ENCODE data around the gene TRIM56.
A peak's percentile ranks its signal among the peaks of the same experiment; 100 is the strongest.
"Not testable (repeated sequence)": the region's sequence is repeated elsewhere in the genome, so short reads cannot be mapped to it uniquely, and the experiment has no call there.

Gene TRIM56, protein sequence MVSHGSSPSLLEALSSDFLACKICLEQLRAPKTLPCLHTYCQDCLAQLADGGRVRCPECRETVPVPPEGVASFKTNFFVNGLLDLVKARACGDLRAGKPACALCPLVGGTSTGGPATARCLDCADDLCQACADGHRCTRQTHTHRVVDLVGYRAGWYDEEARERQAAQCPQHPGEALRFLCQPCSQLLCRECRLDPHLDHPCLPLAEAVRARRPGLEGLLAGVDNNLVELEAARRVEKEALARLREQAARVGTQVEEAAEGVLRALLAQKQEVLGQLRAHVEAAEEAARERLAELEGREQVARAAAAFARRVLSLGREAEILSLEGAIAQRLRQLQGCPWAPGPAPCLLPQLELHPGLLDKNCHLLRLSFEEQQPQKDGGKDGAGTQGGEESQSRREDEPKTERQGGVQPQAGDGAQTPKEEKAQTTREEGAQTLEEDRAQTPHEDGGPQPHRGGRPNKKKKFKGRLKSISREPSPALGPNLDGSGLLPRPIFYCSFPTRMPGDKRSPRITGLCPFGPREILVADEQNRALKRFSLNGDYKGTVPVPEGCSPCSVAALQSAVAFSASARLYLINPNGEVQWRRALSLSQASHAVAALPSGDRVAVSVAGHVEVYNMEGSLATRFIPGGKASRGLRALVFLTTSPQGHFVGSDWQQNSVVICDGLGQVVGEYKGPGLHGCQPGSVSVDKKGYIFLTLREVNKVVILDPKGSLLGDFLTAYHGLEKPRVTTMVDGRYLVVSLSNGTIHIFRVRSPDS

DNA sequence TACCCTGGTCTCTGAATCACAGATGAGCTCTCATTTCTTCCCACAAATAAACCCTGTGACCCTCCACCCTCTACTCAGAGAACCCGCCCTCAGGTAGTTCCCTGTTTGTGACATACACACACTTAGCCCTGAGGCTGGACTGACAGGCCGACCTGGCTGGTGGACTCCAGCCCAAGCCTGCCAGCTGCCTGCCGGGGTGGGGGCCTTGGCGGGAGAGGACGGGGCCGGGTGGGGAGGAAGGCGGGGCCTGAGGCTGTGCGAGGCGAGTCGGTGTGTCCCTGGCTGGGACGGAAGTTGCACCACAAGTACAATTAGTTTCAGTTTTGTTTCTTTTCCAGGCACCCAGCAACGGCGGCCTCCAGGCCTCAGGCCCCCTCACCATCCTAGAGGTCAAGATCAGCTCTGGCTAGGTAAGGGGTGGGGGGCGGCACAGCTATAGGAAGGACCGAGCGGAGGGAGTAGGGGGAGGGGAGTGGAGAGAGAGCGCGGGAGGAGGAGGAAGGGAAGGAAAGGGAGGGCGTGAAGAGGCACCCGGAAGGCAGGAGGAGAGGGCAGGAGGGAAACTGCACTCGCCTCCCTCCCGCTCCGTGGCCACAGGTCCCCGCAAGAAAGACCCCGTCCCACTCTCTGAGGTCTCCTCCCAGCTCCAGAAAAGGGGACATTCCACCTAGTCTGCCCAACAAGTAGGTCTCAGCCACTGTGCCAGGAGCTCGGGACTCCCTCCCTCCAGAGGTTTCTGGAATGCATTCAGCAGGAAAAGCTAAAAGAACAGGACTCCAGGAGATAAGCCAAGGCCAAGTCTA, at the start of gene TRIM56:
TRIM56 (plus strand) TSS at position 320 of the 803 bp plus-strand sequence. CDS start 1,832 bp downstream, outside the sequence.
- DNase-seq (ENCODE audit: low spot score): peak; percentile 98

DNA sequence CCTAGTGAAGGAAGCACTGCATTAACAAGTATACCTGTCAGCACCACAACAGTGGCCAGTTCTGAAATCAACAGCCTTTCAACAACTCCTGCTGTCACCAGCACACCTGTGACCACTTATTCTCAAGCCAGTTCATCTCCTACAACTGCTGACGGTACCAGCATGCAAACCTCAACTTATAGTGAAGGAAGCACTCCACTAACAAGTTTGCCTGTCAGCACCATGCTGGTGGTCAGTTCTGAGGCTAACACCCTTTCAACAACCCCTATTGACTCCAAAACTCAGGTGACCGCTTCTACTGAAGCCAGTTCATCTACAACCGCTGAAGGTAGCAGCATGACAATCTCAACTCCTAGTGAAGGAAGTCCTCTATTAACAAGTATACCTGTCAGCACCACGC, 49.3 kb upstream of the TRIM56 start:
- DNase-seq (ENCODE audit: low spot score): no peak

DNA sequence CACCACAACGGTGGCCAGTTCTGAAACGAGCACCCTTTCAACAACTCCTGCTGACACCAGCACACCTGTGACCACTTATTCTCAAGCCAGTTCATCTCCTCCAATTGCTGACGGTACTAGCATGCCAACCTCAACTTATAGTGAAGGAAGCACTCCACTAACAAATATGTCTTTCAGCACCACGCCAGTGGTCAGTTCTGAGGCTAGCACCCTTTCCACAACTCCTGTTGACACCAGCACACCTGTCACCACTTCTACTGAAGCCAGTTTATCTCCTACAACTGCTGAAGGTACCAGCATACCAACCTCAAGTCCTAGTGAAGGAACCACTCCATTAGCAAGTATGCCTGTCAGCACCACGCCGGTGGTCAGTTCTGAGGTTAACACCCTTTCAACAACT, 44.0 kb upstream of the TRIM56 start:
- not testable (repeated sequence) for DNase-seq (ENCODE audit: low spot score)

DNA sequence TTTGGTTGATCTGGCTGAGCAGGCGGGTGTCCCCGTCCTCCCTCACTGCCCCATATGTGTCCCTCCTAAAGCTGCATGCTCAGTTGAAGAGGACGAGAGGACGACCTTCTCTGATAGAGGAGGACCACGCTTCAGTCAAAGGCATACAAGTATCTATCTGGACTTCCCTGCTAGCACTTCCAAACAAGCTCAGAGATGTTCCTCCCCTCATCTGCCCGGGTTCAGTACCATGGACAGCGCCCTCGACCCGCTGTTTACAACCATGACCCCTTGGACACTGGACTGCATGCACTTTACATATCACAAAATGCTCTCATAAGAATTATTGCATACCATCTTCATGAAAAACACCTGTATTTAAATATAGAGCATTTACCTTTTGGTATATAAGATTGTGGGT, 26.9 kb upstream of the TRIM56 start:
- peak; percentile 69 for DNase-seq (ENCODE audit: low spot score)

DNA sequence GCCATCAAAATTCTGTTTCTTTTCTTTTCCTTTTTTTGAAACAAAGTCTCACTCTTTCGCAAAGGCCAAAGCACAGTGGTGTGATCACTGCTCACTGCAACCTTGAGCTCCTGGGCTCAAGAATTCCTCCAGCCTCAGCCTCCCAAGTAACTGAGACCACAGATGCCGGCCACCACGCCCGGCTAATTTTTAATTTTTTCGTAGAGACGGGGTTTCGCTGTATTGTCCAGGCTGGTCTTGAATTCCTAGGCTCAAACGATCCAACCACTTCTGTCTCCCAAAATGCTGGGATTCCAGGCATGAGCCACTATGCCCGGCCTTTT, 25.7 kb upstream of the TRIM56 start:
- no peak for DNase-seq (ENCODE audit: low spot score)

DNA sequence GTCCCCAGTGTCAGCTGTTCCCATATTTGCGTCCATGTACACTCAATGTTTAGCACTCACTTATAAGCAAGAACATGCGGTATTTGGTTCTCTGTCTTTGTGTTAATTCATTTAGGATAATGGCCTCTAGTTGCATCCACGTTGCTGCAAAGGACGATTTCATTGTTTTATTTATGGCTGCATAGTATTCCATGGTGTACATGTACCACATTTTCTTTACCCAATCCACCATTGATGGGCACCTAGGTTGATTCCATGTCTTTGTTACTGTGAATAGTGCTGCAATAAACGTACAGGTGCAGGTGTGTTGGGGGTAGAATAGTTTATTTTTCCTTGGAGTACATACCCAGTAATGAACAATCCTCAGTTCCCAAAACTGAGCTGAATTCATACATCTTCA, 24.3 kb upstream of the TRIM56 start:
- DNase-seq (ENCODE audit: low spot score): no peak

DNA sequence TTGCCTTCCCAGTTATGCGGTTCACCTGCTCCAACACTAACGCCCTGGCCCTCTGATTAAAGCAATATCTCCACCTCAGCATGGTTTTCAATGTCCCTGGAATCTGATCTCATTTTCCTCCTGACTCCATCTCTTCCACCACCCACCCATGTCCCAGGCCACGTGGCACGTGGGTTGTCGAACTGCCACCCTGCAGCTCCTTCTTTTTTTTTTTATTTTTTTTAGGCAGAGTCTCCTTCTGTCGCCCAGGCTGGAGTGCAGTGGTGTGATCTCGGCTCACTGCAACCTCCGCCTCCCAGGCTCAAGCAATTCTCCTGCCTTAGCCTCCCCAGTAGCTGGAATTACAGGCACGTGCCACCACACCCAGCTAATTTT, 21.1 kb upstream of the TRIM56 start:
- not testable (repeated sequence) for DNase-seq (ENCODE audit: low spot score)

DNA sequence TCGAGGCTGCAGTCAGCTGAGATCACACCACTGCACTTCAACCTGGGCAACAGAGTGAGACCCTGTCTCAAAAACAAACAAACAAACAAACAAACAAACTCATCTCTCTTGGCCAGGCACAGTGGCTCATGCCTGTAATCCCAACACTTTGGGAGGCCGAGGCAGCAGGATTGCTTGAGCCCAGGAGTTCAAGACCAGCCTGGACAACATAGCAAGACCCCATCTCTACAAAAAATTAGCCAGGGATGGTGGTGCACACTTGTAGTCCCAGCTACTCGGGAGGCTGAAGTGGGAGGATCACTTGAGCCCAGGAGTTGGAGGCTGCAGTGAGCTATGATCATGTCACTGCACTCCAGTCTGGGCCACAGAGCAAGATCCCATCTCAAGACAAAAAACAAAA, 20.1 kb upstream of the TRIM56 start:
- not testable (repeated sequence) for DNase-seq (ENCODE audit: low spot score)

DNA sequence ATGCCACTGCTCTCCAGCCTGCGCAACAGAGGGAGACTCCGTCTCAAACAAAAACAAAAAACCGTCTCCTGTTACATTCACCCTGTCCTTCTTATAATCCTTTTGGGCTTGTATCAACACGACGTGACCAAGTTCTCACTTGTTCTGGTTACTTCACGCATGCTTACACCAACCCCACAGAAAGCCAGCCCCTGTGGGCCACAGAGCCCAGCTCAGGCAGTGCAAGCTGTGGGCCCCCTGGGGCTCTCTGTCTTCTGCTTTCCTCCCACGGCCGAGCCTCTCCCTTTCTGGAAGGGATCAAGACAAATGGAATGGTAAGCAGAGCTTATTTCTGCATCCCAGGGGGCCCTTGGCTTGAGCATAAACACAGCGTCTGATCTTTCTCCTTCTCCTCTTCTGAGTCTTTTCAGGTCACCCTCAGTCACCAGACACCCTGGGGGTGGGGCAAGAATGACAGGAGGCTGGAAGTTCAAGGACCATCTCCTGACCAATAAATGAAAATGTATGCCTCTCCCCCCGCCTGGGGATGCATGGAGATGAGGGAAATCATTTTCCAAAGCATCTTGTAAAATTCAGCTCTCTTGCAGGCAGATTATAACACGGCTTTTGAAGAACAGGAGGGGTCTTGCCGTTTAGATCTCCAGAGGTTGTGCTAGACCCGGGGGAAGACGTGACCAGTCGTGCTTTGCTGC, 19.0 kb upstream of the TRIM56 start:
- no peak for DNase-seq (ENCODE audit: low spot score)

DNA sequence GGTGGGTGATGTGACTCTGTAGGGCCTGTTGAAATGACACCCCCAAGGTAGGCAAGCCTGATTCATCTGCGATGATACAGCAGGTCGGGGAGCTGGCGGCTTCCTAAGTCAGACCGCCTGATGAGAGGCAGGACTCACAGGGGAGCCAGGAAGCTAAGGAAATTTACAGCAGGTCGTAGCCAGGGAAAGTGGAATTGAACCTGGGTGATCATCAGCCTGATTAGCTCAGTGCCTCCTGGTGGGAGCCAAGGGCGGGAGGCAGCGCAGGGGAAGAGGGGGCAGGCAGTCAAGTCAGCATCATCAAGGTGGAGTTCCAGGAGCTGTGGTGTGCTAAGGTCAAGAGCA, 18.5 kb upstream of the TRIM56 start:
- DNase-seq (ENCODE audit: low spot score): no peak

DNA sequence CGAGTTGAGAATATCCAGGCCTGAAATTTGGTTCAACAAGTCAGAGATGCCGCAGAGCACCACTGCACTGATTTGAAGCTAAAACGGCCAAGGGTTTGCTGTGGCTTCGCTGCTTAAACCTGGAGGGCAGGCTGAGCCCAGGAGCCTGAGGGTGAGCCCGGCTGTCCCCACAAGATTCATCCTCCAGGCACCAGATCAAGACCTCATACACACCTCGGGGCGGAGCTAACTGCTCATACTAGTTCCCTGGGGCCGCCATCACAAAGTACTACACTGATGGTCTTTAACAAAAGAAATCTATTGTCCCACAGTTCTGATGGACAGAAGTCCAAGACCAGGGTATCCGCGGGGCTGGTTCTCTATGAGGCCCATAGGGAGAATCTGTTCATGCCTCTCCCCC, 16.9 kb upstream of the TRIM56 start:
- no peak for DNase-seq (ENCODE audit: low spot score)

DNA sequence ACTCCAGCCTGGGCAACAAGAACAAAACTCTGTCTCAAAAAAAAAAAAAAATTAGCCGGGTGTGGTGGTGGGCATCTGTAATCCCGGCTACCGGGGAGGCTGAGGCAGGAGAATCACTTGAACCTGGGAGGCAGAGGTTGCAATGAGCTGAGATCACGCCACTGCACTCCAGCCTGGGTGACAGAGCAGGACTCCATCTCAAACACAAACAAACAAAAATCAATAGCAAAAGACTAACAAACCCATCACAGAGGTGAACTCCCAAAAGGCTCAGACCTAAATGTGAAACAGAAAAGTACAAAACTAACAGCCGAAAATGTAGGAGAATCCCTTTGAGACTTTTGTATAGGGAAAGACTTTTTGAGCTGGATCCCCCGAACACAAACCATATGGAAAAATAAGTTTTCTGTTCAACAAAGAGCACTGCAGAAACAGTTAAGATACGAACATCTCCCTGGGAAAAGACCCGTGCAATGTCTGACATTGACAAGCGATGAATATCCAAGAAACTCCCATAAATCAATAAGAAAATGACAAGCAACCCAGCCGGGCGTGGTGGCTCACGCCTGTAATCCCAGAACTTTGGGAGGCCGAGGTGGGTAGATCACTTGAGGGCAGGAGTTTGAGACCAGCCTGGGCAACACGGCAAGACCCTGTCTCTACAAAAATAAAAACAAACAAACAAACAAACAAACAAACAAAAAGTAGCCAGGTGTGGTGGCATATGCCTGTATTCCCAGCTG, 13.7 kb upstream of the TRIM56 start:
- DNase-seq (ENCODE audit: low spot score): not testable (repeated sequence)

DNA sequence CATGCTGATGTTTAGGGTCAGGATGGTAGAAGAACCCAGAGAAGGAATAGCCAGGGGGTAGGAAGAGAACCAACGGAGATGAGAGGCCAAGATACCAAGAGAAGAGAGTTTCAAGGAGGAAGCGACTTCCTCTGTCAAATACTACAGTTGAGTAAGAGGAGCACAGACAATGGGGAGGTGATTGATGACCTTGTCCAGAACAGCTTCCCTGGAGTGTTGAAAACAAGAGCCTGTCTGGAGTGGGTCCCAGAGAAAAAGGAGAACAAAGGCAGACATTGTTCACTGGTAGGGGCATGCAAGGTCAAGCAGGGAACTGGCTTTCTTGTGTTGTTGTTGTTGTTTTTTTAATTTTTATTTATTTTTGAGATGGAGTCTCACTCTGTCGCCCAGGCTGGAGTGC, 9.6 kb upstream of the TRIM56 start:
- DNase-seq (ENCODE audit: low spot score): no peak

DNA sequence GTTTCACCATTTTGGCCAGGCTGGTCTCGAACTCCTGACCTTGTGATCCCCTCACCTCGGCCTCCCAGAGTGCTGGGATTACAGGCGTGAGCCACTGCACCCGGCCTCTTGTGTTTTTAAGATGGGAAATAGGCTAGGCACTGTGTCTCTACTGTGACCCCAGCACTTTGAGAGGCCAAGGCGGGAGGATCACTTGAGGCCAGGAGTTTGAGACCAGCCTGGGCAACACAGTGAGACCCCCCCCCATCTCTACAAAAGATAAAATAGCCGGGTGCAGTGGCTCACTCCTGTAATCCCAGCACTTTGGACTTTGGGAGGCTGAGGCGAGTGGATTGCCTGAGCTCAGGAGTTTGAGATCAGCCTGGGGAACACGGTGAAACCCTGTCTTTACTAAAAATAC, 9.1 kb upstream of the TRIM56 start:
- not testable (repeated sequence) for DNase-seq (ENCODE audit: low spot score)

DNA sequence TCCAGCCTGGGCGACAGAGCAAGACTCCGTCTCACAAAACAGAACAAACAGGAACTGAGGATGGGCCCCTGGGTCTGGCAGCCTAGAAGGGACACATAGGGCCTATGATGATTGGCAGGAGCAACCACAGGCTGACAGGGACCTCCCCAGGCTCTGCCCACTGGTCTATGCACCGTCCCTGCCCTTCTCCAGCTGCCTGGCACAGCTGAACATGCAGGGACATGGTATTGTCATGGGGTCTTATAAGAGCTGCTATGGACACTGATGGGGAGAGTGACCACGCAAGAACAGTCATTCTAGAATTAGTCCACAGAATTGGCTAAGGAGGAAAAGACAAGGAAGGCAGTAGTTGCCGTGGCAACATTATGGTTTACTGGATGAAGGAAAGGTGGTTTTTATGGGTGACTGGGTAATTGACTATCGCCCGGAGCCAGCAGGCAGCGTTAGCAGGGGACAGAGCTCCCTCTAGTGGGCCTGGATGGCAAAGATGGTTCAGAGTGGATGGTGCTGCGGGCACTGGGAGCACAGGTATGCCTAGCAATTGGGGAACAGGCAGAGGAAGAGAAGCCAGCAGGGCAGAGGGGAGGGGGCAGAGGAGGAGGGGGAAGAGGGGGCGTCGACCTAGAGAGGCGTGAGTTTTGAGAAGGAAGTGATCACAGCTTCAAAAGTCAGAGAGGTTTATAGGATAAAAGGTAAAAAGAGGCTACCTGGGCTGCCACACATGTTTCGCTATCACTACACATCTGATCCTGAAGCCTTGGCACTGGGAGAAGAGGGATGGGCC, 7.8 kb upstream of the TRIM56 start:
- DNase-seq (ENCODE audit: low spot score): peak; percentile 86

DNA sequence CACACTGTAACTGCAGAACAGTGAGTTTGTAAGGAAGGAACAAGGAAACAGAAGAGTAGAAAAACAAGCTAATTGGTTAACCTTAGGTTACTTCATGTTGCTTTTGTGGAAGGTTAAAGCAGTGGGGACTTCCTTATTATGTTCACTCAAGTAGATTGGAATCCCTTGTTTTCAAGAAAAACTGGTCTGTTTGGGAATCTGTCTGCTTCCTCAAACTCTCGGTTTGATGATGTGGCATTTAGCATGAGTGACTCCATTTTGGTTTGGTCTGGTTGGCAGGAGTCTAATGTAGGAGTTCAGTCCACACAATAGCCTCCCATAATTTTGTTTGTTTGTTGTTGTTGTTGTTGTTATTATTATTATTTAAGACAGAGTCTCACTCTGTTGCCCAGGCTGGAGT, 3.8 kb upstream of the TRIM56 start:
- DNase-seq (ENCODE audit: low spot score): no peak

DNA sequence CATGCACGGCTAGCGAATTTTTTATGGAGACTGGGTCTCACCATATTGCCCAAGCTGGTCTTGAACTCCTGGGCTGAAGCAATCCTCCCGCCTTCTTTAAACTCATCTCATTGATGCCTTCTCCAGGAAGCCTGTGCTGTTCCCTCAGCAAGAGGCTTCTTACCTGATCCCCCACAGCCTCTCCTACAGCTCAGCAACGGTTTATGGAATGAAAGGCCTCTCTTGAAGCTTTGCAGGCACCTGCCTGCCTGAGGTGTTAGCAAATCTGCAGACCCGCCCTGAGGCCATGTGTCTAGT, 468 bp upstream of the TRIM56 start:
- no peak for DNase-seq (ENCODE audit: low spot score)

DNA sequence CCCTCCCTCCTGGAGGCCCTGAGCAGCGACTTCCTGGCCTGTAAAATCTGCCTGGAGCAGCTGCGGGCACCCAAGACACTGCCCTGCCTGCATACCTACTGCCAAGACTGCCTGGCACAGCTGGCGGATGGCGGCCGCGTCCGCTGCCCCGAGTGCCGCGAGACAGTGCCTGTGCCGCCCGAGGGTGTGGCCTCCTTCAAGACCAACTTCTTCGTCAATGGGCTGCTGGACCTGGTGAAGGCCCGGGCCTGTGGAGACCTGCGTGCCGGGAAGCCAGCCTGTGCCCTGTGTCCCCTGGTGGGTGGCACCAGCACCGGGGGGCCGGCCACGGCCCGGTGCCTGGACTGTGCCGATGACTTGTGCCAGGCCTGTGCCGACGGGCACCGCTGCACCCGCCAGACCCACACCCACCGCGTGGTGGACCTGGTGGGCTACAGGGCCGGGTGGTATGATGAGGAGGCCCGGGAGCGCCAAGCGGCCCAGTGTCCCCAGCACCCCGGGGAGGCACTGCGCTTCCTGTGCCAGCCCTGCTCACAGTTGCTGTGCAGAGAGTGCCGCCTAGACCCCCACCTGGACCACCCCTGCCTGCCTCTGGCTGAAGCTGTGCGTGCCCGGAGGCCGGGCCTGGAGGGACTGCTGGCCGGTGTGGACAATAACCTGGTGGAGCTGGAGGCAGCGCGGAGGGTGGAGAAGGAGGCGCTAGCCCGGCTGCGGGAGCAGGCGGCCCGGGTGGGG, 2.2 kb downstream of the TRIM56 start:
- no peak for DNase-seq (ENCODE audit: low spot score)

DNA sequence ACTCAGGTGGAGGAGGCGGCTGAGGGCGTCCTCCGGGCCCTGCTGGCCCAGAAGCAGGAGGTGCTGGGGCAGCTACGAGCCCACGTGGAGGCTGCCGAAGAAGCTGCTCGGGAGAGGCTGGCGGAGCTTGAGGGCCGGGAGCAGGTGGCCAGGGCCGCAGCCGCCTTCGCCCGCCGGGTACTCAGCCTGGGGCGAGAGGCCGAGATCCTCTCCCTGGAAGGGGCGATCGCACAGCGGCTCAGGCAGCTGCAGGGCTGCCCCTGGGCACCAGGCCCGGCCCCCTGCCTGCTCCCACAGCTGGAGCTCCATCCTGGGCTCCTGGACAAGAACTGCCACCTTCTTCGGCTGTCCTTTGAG, 2.8 kb downstream of the TRIM56 start:
- DNase-seq (ENCODE audit: low spot score): no peak

DNA sequence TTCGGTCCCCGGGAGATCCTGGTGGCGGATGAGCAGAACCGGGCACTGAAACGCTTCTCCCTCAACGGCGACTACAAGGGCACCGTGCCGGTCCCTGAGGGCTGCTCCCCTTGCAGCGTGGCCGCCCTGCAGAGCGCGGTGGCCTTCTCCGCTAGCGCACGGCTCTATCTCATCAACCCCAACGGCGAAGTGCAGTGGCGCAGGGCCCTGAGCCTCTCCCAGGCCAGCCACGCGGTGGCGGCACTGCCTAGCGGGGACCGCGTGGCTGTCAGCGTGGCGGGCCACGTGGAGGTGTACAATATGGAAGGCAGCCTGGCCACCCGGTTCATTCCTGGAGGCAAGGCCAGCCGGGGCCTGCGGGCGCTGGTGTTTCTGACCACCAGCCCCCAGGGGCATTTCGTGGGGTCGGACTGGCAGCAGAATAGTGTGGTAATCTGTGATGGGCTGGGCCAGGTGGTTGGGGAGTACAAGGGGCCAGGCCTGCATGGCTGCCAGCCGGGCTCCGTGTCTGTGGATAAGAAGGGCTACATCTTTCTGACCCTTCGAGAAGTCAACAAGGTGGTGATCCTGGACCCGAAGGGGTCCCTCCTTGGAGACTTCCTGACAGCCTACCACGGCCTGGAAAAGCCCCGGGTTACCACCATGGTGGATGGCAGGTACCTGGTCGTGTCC, 3.7 kb downstream of the TRIM56 start:
- DNase-seq (ENCODE audit: low spot score): no peak
